PC-3 (cell line): ENCODE data around the gene ZMYND15. TPM values are rescaled to one million over a fixed set of nuclear protein-coding genes. Genes with fewer than 3 reads are reported as not detected.
"Not testable (repeated sequence)": the region's sequence is repeated elsewhere in the genome, so short reads cannot be mapped to it uniquely, and the experiment has no call there.

Experiments used
- ATAC-seq: fragments of 200-7000 bp; cut with Tn5 transposase; 2 replicates; pipeline ENCODE4 v1.9.1; 2020; ENCODE audit warnings: mild to moderate bottlenecking, moderate library complexity
- BruUV-seq: library from RNA; stranded (reverse); fragments of 400-500 nt; replicated peaks from 2 replicates; lab custom pipeline; 2021; lab: Mats Ljungman, UMichigan
- CTCF ChIA-PET: fragments of 300-600 bp; sonication (Branson Sonifier 250); formaldehyde crosslinking; loops from one replicate; lab custom pipeline; 2022; ENCODE audit warnings: antibody characterized with exemption; lab: Charles Lee
- POLR2A ChIA-PET: fragments of 300-600 bp; sonication (Branson Sonifier 250); formaldehyde crosslinking; loops from one replicate; lab custom pipeline; 2022; ENCODE audit warnings: antibody characterized with exemption; ENCODE audit not compliant: unreplicated experiment; lab: Charles Lee
- DNase-seq: peaks from one replicate; pipeline ENCODE4 v3.0.0-alpha.2; 2015
- H2AFZ ChIP-seq: fragments of 300-600 bp; sonication (generic); 2 replicates; pipeline ENCODE4 v1.6.0; 2016; ENCODE audit warnings: antibody characterized with exemption, low read length
- H3F3A ChIP-seq: fragments of 300-600 bp; sonication (generic); one replicate; pipeline ENCODE4 v1.6.0; 2017; ENCODE audit warnings: antibody characterized with exemption, low read length, control low read depth, mild to moderate bottlenecking; ENCODE audit not compliant: unreplicated experiment
- H3K27ac ChIP-seq: fragments of 300-600 bp; sonication (generic); 2 replicates; pipeline ENCODE4 v1.5.1; 2016; ENCODE audit warnings: mild to moderate bottlenecking, low read length
- H3K27me3 ChIP-seq: fragments of 300-600 bp; sonication (generic); 2 replicates; pipeline ENCODE4 v1.6.1; 2016; ENCODE audit warnings: low read length, mixed read lengths
- H3K36me3 ChIP-seq: fragments of 300-600 bp; sonication (generic); 2 replicates; pipeline ENCODE4 v1.6.1; 2016; ENCODE audit warnings: low read depth, mixed run types, low read length, mixed read lengths
- H3K4me1 ChIP-seq: fragments of 300-600 bp; sonication (generic); 2 replicates; pipeline ENCODE4 v1.5.1; 2016; ENCODE audit warnings: low read length; ENCODE audit not compliant: insufficient read depth
- H3K4me2 ChIP-seq: fragments of 300-600 bp; sonication (generic); 2 replicates; pipeline ENCODE4 v1.6.0; 2016; ENCODE audit warnings: low read length
- H3K4me3 ChIP-seq: fragments of 300-600 bp; sonication (generic); 2 replicates; pipeline ENCODE4 v1.5.1; 2016; ENCODE audit warnings: mild to moderate bottlenecking, low read length, mixed read lengths
- H3K79me2 ChIP-seq: fragments of 300-600 bp; sonication (generic); 2 replicates; pipeline ENCODE4 v1.6.1; 2017; ENCODE audit warnings: low read length, mixed read lengths
- H3K9ac ChIP-seq: fragments of 300-600 bp; sonication (generic); 2 replicates; pipeline ENCODE4 v1.6.0; 2016; ENCODE audit warnings: mild to moderate bottlenecking, low read length
- H3K9me2 ChIP-seq: fragments of 300-600 bp; sonication (generic); replicated peaks from 2 replicates; pipeline ENCODE4 v1.6.1; 2016; ENCODE audit warnings: mixed run types, low read length, mixed read lengths
- H3K9me3 ChIP-seq: fragments of 300-600 bp; sonication (generic); 2 replicates; pipeline ENCODE4 v1.6.1; 2016; ENCODE audit warnings: low read length, mixed read lengths
- H4K20me1 ChIP-seq: fragments of 300-600 bp; sonication (generic); 2 replicates; pipeline ENCODE4 v1.6.1; 2016; ENCODE audit warnings: low read length, mixed read lengths
- EZH2 ChIP-seq: fragments of 300-600 bp; sonication (generic); IDR thresholded peaks from one replicate; pipeline ENCODE4 v1.6.1; 2017; ENCODE audit warnings: antibody characterized with exemption, mild to moderate bottlenecking, low read length; ENCODE audit not compliant: unreplicated experiment
- EZH2phosphoT487 ChIP-seq: fragments of 300-600 bp; sonication (generic); IDR thresholded peaks from 2 replicates; pipeline ENCODE4 v1.6.1; 2018; ENCODE audit warnings: mild to moderate bottlenecking, antibody characterized with exemption, low read length, borderline replicate concordance
- intact Hi-C: fragments of 100-400 bp; cut with micrococcal nuclease; formaldehyde crosslinking; loops from 2 replicates; pipeline ENCODE4 v1.9.0; 2023
- total RNA-seq: library from RNA; depleted of rRNA; stranded (reverse); fragments of >200 nt; gene quantifications from 2 replicates; pipeline ENCODE4 v1.2.3, GENCODE V29; 2014
- TF ChIP-seq, protein P1 (sequence below): fragments of 300-600 bp; sonication (generic); conservative IDR thresholded peaks from 2 replicates; pipeline ENCODE4 v1.5.1; 2017; ENCODE audit warnings: antibody characterized with exemption, low read depth, mild to moderate bottlenecking, low read length

ZMYND15 gene
- total RNA-seq, 1 experiment from 2014 or later, result 0.51 TPM

GRCh38 chr17:4696437-4696805 lies 43.2 kb upstream of the ZMYND15 start:
- peaks cover 15% of the 10 kb centered on the region for H4K20me1 ChIP-seq
- POLR2A ChIA-PET, result no interaction called here

GRCh38 chr17:4699401-4700056 lies 40.1 kb upstream of the ZMYND15 start:
- CTCF ChIA-PET, result not testable (repeated sequence)

More at GRCh38 chr17:4696437-4696805, 43.2 kb upstream of the ZMYND15 start:
- ATAC-seq (no peak), DNase-seq (no peak)
- no TSS peak for BruUV-seq
- Histone ChIP-seq H3K4me3 (no peak overlapping the region), H2AFZ (no peak overlapping the region), H3K27me3 (no peaks in the 10 kb centered on the region), H3K9me2 (no peaks in the 10 kb centered on the region), H3K79me2 (peaks cover 93% of the 10 kb centered on the region), H3K36me3 (peaks cover 6% of the 10 kb centered on the region; the same call in 1 of the 2 replicates), H3K27ac (no peak overlapping the region), H3F3A (no peaks in the 10 kb centered on the region), H3K9me3 (no peaks in the 10 kb centered on the region), H3K4me2 (no peak overlapping the region), H3K9ac (no peak overlapping the region), H3K4me1 (peaks cover 2% of the 10 kb centered on the region; the same call in 1 of the 2 replicates)
- CTCF ChIA-PET, result no interaction called here
- no peak for TF ChIP-seq EZH2
- no peak for TF ChIP-seq EZH2phosphoT487
- TF ChIP-seq, protein P1, sequence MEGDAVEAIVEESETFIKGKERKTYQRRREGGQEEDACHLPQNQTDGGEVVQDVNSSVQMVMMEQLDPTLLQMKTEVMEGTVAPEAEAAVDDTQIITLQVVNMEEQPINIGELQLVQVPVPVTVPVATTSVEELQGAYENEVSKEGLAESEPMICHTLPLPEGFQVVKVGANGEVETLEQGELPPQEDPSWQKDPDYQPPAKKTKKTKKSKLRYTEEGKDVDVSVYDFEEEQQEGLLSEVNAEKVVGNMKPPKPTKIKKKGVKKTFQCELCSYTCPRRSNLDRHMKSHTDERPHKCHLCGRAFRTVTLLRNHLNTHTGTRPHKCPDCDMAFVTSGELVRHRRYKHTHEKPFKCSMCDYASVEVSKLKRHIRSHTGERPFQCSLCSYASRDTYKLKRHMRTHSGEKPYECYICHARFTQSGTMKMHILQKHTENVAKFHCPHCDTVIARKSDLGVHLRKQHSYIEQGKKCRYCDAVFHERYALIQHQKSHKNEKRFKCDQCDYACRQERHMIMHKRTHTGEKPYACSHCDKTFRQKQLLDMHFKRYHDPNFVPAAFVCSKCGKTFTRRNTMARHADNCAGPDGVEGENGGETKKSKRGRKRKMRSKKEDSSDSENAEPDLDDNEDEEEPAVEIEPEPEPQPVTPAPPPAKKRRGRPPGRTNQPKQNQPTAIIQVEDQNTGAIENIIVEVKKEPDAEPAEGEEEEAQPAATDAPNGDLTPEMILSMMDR, result no peak
- intact Hi-C loops, result no loop called here

DNA sequence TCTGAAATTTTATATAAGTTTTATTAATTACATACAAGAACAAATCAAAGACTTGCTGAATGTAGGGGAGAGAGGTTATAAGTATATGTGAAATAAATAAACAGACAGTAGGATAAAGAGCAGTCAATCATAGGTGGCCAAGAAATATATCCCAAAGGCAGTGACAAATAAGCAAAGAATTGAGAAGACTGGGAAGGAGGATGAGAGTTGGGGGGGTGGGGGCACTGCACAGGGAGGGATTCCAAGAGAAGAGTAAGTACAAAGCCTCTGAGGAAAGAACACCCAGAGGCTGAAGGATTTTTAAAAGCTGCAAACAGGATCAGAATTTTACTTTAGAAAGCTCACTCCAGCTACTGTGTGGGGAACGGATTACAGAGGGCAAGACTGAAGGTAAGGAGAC lies 38.5 kb upstream of the ZMYND15 start:
- intact Hi-C loops, result no loop called here
- peak; percentile 6 for DNase-seq
- no peak for ATAC-seq
- H4K20me1 ChIP-seq, result peaks cover 5% of the 10 kb centered on the region
- H3K4me1 ChIP-seq, result peaks cover 20% of the 10 kb centered on the region
- no TSS peak for BruUV-seq
- CTCF ChIA-PET, result no interaction called here
- H3F3A ChIP-seq, result no peaks in the 10 kb centered on the region
- H3K79me2 ChIP-seq, result peaks cover 92% of the 10 kb centered on the region
- peak overlapping the region; percentile 95; the same call in 1 of the 2 replicates for H3K4me2 ChIP-seq
- peaks cover 3% of the 10 kb centered on the region; the same call in 1 of the 2 replicates for H3K36me3 ChIP-seq
- H3K27ac ChIP-seq, result no peak overlapping the region
- H3K4me3 ChIP-seq, result 0 out of 2 replicates have a peak overlapping the region, but pooled peaks have one; percentile 32
- TF ChIP-seq EZH2 (no peak), EZH2phosphoT487 (no peak)
- TF ChIP-seq, protein P1, result no peak
- no peak overlapping the region for H3K9ac ChIP-seq
- no peaks in the 10 kb centered on the region for H3K9me2 ChIP-seq
- POLR2A ChIA-PET, result no interaction called here
- no peaks in the 10 kb centered on the region for H3K27me3 ChIP-seq
- H2AFZ ChIP-seq, result no peak overlapping the region
- H3K9me3 ChIP-seq, result no peaks in the 10 kb centered on the region

More at GRCh38 chr17:4699401-4700056, 40.1 kb upstream of the ZMYND15 start:
- intact Hi-C loops, H2AFZ ChIP-seq, H3K27me3 ChIP-seq, H3K36me3 ChIP-seq, H3K27ac ChIP-seq, DNase-seq, POLR2A ChIA-PET, H3K4me3 ChIP-seq, H3K4me2 ChIP-seq, ATAC-seq, H3F3A ChIP-seq, H4K20me1 ChIP-seq, BruUV-seq, H3K9me2 ChIP-seq, H3K9ac ChIP-seq, H3K9me3 ChIP-seq: not testable (repeated sequence)
- Histone ChIP-seq H3K79me2 (peaks cover 96% of the 10 kb centered on the region), H3K4me1 (peaks cover 17% of the 10 kb centered on the region)
